Suprapubic skin (tissue), 3 donors: ENCODE results near the gene RBM19.

Experiments used
- CTCF ChIP-seq, 2 donors: fragments of 200-600 bp in 1 of 2; fragments of 450-650 bp in 1 of 2; sonication (generic) in 1 of 2; IDR thresholded peaks; one replicate each; pipeline ENCODE4 v1.5.1; 2016 to 2019; ENCODE audit warnings: antibody characterized with exemption in 2 of 2, mild to moderate bottlenecking in 1 of 2, moderate library complexity in 1 of 2
- EP300 ChIP-seq: sonication (generic); formaldehyde crosslinking; IDR thresholded peaks from one replicate; pipeline ENCODE4 v1.6.1; 2017; ENCODE audit warnings: antibody characterized with exemption
- POLR2A ChIP-seq, 2 donors: fragments of 450-650 bp; IDR thresholded peaks; one replicate each; pipeline ENCODE4 v1.6.1; 2017; ENCODE audit warnings: antibody characterized with exemption in 2 of 2, mild to moderate bottlenecking in 2 of 2, moderate library complexity in 2 of 2

GRCh38 chr12:113778432-113779132, 187.5 kb downstream of the RBM19 start:
- TF ChIP-seq CTCF (IDR thresholded peaks at IDR 0.05) = no peak
- no peak for TF ChIP-seq POLR2A (IDR thresholded peaks at IDR 0.05)
- TF ChIP-seq EP300 = no peak
